Stomach (tissue), 4 donors: ENCODE data around the gene PAOX.
"Not testable (repeated sequence)": the region's sequence is repeated elsewhere in the genome, so short reads cannot be mapped to it uniquely, and the experiment has no call there.

ENCODE experiments used
- CTCF ChIP-seq, 7 experiments: fragments of 450-650 bp in 4 of 7; fragments of 200-600 bp in 3 of 7; sonication (generic) in 3 of 7; IDR thresholded peaks; one replicate each; pipeline ENCODE4 v1.5.1; 2016 to 2019; ENCODE audit warnings: antibody characterized with exemption in 7 of 7, control low read depth in 2 of 7, mild to moderate bottlenecking in 1 of 7
- POLR2AphosphoS5 ChIP-seq, 3 donors: sonication (generic); formaldehyde crosslinking; IDR thresholded peaks; one replicate each; pipeline ENCODE4 v1.6.1; 2016; ENCODE audit warnings: antibody characterized with exemption in 3 of 3

- not testable (repeated sequence) for TF ChIP-seq POLR2AphosphoS5, CTCF (IDR thresholded peaks at IDR 0.05)
These were observed 45.5 kb downstream of the PAOX start, which contains the start of gene SPRN for GRCh38 chr10:133424601-133425000.
